ENCODE measurements around the gene BMPR1A. TPM values are rescaled to one million over a fixed set of nuclear protein-coding genes. Genes with fewer than 3 reads are reported as not detected.
A peak's percentile ranks its signal among the peaks of the same experiment; 100 is the strongest.

Gene BMPR1A
- total and polyA plus RNA-seq, 2 donors from 2014 or later = 7.9 to 37.4 TPM

DNA sequence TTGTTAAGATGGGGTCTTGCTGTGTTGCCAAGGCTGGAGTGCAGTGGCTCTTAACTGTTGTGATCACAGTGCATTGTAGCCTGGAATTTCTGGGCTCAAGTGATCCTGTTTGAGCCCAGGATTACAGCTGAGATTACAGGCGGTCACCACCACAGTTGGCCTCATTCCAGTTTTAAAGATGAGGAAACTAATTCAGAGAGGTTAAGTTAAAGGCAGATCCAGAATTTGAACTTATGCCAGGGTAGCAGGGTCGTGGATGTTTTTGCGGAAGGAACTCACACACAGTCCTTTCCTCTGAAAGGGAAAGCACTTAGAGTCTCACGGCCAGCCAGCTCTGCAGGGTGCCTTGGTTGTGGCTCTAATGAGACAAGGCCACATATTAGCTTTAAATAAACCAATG, 116.3 kb downstream of the BMPR1A start:
- Histone ChIP-seq H3K36me3 (ENCODE audit: control insufficient read depth in 2 of 3, insufficient read depth in 3 of 3, low read length in 3 of 3) (peaks cover 0 to 2% (median 0%) of the 10 kb centered on the region in 3 donors), H3K4me3 (ENCODE audit: low read length in 3 of 3) (no peak overlapping the region), H3K9ac (ENCODE audit: low read length in 3 of 3) (no peak overlapping the region), H3K9me3 (ENCODE audit: control insufficient read depth in 2 of 3, insufficient read depth in 1 of 3, low read length in 3 of 3) (no peaks in the 10 kb centered on the region), H3K27ac (ENCODE audit: low read depth in 2 of 2, low read length in 2 of 2) (no peak overlapping the region), H3K4me1 (ENCODE audit: control insufficient read depth in 2 of 3, insufficient read depth in 2 of 3, low read depth in 1 of 3, low read length in 3 of 3) (peaks cover 0 to 5% (median 5%) of the 10 kb centered on the region in 3 donors), H3K27me3 (ENCODE audit: control insufficient read depth, insufficient read depth, low read length) (no peaks in the 10 kb centered on the region)
- TF ChIP-seq, protein P1, sequence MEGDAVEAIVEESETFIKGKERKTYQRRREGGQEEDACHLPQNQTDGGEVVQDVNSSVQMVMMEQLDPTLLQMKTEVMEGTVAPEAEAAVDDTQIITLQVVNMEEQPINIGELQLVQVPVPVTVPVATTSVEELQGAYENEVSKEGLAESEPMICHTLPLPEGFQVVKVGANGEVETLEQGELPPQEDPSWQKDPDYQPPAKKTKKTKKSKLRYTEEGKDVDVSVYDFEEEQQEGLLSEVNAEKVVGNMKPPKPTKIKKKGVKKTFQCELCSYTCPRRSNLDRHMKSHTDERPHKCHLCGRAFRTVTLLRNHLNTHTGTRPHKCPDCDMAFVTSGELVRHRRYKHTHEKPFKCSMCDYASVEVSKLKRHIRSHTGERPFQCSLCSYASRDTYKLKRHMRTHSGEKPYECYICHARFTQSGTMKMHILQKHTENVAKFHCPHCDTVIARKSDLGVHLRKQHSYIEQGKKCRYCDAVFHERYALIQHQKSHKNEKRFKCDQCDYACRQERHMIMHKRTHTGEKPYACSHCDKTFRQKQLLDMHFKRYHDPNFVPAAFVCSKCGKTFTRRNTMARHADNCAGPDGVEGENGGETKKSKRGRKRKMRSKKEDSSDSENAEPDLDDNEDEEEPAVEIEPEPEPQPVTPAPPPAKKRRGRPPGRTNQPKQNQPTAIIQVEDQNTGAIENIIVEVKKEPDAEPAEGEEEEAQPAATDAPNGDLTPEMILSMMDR (IDR thresholded peaks at IDR 0.05; ENCODE audit: borderline replicate concordance, extremely low read depth, insufficient read depth) = no peak
- DNase-seq = peak in 1 of 5 donors; percentile 31
- intact Hi-C loops (cut with DNase I) = no loop called here
- FAIRE-seq = no peak

DNA sequence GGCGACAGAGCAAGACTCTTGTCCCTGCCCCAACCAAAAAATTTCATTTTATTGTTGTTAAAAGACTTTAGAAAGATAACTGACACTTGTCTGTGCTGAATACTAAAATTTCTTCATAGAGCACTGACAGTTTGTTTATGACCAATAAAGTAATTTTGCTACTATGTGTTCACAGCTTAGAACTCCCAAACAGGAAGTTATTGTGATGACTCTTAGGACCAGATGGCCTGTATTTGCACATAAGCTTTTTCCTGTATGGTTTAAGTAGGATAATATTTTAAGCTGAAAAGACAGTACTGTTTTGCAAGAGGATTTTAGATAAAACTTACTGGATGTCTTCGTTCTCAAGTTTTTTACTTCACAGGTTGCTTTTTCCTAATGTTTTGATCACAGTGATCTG, 120.3 kb downstream of the BMPR1A start:
- Histone ChIP-seq H3K27me3 (ENCODE audit: control insufficient read depth, insufficient read depth, low read length) (no peaks in the 10 kb centered on the region), H3K4me3 (ENCODE audit: low read length in 3 of 3) (no peak overlapping the region), H3K36me3 (ENCODE audit: control insufficient read depth in 2 of 3, insufficient read depth in 3 of 3, low read length in 3 of 3) (peaks cover 0 to 2% (median 0%) of the 10 kb centered on the region in 3 donors), H3K9me3 (ENCODE audit: control insufficient read depth in 2 of 3, insufficient read depth in 1 of 3, low read length in 3 of 3) (no peaks in the 10 kb centered on the region), H3K4me1 (ENCODE audit: control insufficient read depth in 2 of 3, insufficient read depth in 2 of 3, low read depth in 1 of 3, low read length in 3 of 3) (peaks cover 0 to 5% (median 3%) of the 10 kb centered on the region in 3 donors), H3K27ac (ENCODE audit: low read depth in 2 of 2, low read length in 2 of 2) (no peak overlapping the region), H3K9ac (ENCODE audit: low read length in 3 of 3) (no peak overlapping the region)
- intact Hi-C loops (cut with DNase I) = no loop called here
- FAIRE-seq (no peak), DNase-seq (peak in 1 of 5 donors; percentile 52)
- TF ChIP-seq, protein P1 (IDR thresholded peaks at IDR 0.05; ENCODE audit: borderline replicate concordance, extremely low read depth, insufficient read depth) = no peak

DNA sequence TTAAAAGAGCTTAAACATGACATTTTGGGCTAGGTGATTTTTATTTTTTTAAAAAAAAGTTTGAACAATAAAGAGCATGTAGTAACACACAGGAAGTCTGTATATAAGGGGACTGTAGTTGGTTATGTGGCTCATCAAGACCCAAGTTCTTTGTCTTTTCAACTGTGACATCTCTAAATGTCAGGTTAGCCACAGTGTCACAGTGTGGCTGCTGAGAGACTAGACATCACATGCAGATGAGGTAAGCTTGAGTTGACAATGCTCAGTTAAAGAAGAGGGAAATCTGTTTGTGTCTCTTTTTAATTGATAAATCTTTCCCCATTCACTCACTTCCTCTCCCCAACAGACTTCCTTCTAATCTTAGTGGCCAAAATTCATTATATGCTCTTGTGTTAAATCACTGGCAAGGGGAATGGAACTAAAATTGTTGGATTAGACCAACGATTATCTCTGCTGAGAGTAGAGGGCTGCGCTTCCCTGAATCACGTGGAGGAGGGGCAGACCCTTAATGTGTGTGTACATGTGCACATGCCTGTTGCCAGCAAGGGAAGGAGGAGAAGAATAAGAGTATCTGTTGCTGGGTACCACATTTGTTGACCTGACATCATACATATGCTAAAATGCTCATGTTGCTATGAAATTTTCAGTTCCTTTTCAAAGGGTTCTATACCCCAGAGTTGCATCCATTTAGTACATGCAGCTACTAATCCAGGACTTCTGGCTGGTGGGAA, 122.7 kb downstream of the BMPR1A start:
- peaks cover 0 to 2% (median 0%) of the 10 kb centered on the region in 3 donors for H3K36me3 ChIP-seq (ENCODE audit: control insufficient read depth in 2 of 3, insufficient read depth in 3 of 3, low read length in 3 of 3)
- no peak overlapping the region for H3K27ac ChIP-seq (ENCODE audit: low read depth in 2 of 2, low read length in 2 of 2)
- no peaks in the 10 kb centered on the region for H3K27me3 ChIP-seq (ENCODE audit: control insufficient read depth, insufficient read depth, low read length)
- peaks cover 0 to 3% (median 0%) of the 10 kb centered on the region in 3 donors for H3K4me1 ChIP-seq (ENCODE audit: control insufficient read depth in 2 of 3, insufficient read depth in 2 of 3, low read depth in 1 of 3, low read length in 3 of 3)
- no peaks in the 10 kb centered on the region for H3K9me3 ChIP-seq (ENCODE audit: control insufficient read depth in 2 of 3, insufficient read depth in 1 of 3, low read length in 3 of 3)
- TF ChIP-seq, protein P1 (IDR thresholded peaks at IDR 0.05; ENCODE audit: borderline replicate concordance, extremely low read depth, insufficient read depth) = no peak
- FAIRE-seq (no peak), DNase-seq (no peak)
- intact Hi-C loops (cut with DNase I) = no loop called here
- H3K4me3 ChIP-seq (ENCODE audit: low read length in 3 of 3) = no peak overlapping the region
- no peak overlapping the region for H3K9ac ChIP-seq (ENCODE audit: low read length in 3 of 3)
